K562 (cell line): Measurements from ENCODE around the gene C1orf167. TPM values are rescaled to one million over a fixed set of nuclear protein-coding genes. Genes with fewer than 3 reads are reported as not detected.

Source experiments
- ARNT ChIP-seq, 2 experiments: fragments of 450-650 bp; IDR thresholded peaks; 2 replicates each; pipeline ENCODE4 v1.6.1; 2016; ENCODE audit warnings: mild to moderate bottlenecking in 1 of 2
- CBX1 ChIP-seq: sonication (generic); IDR thresholded peaks from 2 replicates; pipeline ENCODE4 v1.6.1; 2016; ENCODE audit warnings: antibody characterized with exemption, low read depth, mild to moderate bottlenecking
- CGGBP1 ChIP-seq: fragments of 250-450 bp; sonication (Bioruptor Pico); IDR thresholded peaks from 2 replicates; pipeline ENCODE4 v1.9.0; 2021; ENCODE audit warnings: mild to moderate bottlenecking
- CHD4 ChIP-seq: fragments of 200-600 bp; sonication (generic); IDR thresholded peaks from 3 replicates; pipeline ENCODE4 v1.6.1; 2012; ENCODE audit warnings: low read depth, mild to moderate bottlenecking, mixed read lengths, low read length, inconsistent platforms; ENCODE audit not compliant: insufficient read depth, insufficient replicate concordance, poor library complexity, severe bottlenecking
- ESRRA ChIP-seq: fragments of 450-650 bp; IDR thresholded peaks from 2 replicates; pipeline ENCODE4 v1.6.1; 2014; ENCODE audit warnings: low read depth, mild to moderate bottlenecking, moderate library complexity, borderline replicate concordance
- HDAC1 ChIP-seq, 2 experiments: fragments of 450-650 bp; IDR thresholded peaks; 2 replicates each; pipeline ENCODE4 v1.6.1; 2016 to 2017; ENCODE audit warnings: inconsistent platforms in 1 of 2, mild to moderate bottlenecking in 1 of 2, moderate library complexity in 1 of 2
- HNRNPUL1 ChIP-seq: fragments of 200-400 bp; formaldehyde crosslinking; IDR thresholded peaks from 2 replicates; pipeline ENCODE4 v1.6.1; 2017; ENCODE audit warnings: low read length
- KDM1A ChIP-seq, 2 experiments: fragments of 450-650 bp; IDR thresholded peaks; 2 replicates each; pipeline ENCODE4 v1.6.1; 2016; ENCODE audit warnings: mild to moderate bottlenecking in 2 of 2
- NFIC ChIP-seq: fragments of 450-650 bp; IDR thresholded peaks from 2 replicates; pipeline ENCODE4 v1.6.1; 2017; ENCODE audit warnings: mild to moderate bottlenecking, inconsistent platforms
- PHF21A ChIP-seq: fragments of 450-650 bp; IDR thresholded peaks from 2 replicates; pipeline ENCODE4 v1.6.1; 2017; ENCODE audit warnings: low read depth, borderline replicate concordance
- ZBTB40 ChIP-seq, 2 experiments: fragments of 450-650 bp in 1 of 2; sonication (generic) in 1 of 2; formaldehyde crosslinking in 1 of 2; IDR thresholded peaks; 2 replicates each; pipeline versions ENCODE4 v1.7.1 to v1.9.0; 2016 to 2022; ENCODE audit warnings: inconsistent platforms in 1 of 2, mild to moderate bottlenecking in 1 of 2, missing genetic modification reagents in 1 of 2
- ZBTB8A ChIP-seq: fragments of 450-650 bp; IDR thresholded peaks from 2 replicates; pipeline ENCODE4 v1.6.1; 2018; ENCODE audit warnings: mild to moderate bottlenecking, moderate library complexity; ENCODE audit not compliant: partially characterized antibody
- ZHX1 ChIP-seq: fragments of 150-350 bp; conservative IDR thresholded peaks from 2 replicates; pipeline ENCODE4 v1.6.1; 2014; ENCODE audit warnings: low read length
- ZNF436 ChIP-seq: fragments of 250-450, 450-650 bp; sonication (Bioruptor Pico); formaldehyde crosslinking; IDR thresholded peaks from 2 replicates; pipeline ENCODE4 v1.7.0; 2020; ENCODE audit warnings: mild to moderate bottlenecking
- ZNF766 ChIP-seq: fragments of 200-800 bp; sonication (Bioruptor generic); conservative IDR thresholded peaks from 2 replicates; pipeline ENCODE4 v1.6.1; 2016; ENCODE audit warnings: missing genetic modification characterization, missing compliant biosample characterization
- ZSCAN32 ChIP-seq: fragments of 450-650 bp; formaldehyde crosslinking; IDR thresholded peaks from 2 replicates; pipeline ENCODE4 v1.4.0; 2020; ENCODE audit warnings: mild to moderate bottlenecking, moderate library complexity
- polyA plus RNA-seq, 8 experiments: library from polyadenylated mRNA; depleted of rRNA in 4 of 8; stranded (reverse) in 5 of 8; unstranded in 3 of 8; fragments of >200 nt; fragmentation: Nextera tagmentation in 2 of 8; fragmentation: Illumina TruSeq in 1 of 8; extraction: Ambion mirVana in 2 of 8; extraction: Trizol in 1 of 8; gene quantifications; 2 replicates each; pipeline versions ENCODE4 v1.2.1 to v1.2.3, GENCODE V29; 2011 to 2014; ENCODE audit warnings: inconsistent platforms in 1 of 8, missing spikeins in 1 of 8
- total RNA-seq, 7 experiments: library from RNA; depleted of rRNA in 6 of 7; stranded (reverse); fragments of >200 nt in 6 of 7; fragmentation: Illumina TruSeq in 2 of 7; extraction: Trizol in 2 of 7; gene quantifications; 2 replicates each; pipeline versions ENCODE4 v1.2.1 to v1.2.3, GENCODE V29; 2011 to 2021; ENCODE audit warnings: low replicate concordance in 1 of 7

C1orf167 gene
- total and polyA plus RNA-seq, 9 of the 15 experiments (the other 6 are each of a cell fraction or from before 2014, with no cell fraction given) = 0.22 to 0.86 (median 0.31) TPM; not detected in 2

- no peak for TF ChIP-seq ZHX1
- peak; percentile 89 for TF ChIP-seq CHD4
- no peak for TF ChIP-seq ZNF766 (CRISPR knock-in tag)
- no peak for TF ChIP-seq ZBTB40 (IDR thresholded peaks at IDR 0.05)
- no peak for TF ChIP-seq ZBTB40 (CRISPR knock-in tag; IDR thresholded peaks at IDR 0.05)
- TF ChIP-seq CBX1 = 0 out of 2 replicates have a peak, but pooled peaks have one; percentile 81
- TF ChIP-seq ESRRA = 0 out of 2 replicates have a peak, but pooled peaks have one; percentile 44
- TF ChIP-seq CGGBP1 (CRISPR knock-in tag) = no peak
- no peak for TF ChIP-seq HNRNPUL1
- TF ChIP-seq ZBTB8A = no peak
- TF ChIP-seq PHF21A = no peak
- TF ChIP-seq ZSCAN32 (CRISPR knock-in tag) = no peak
- peak; percentile 86 to 92 for TF ChIP-seq KDM1A (IDR thresholded peaks at IDR 0.05)
- TF ChIP-seq ARNT (IDR thresholded peaks at IDR 0.05) = no peak
- no peak for TF ChIP-seq ZNF436 (CRISPR knock-in tag)
- no peak for TF ChIP-seq NFIC
- TF ChIP-seq HDAC1 (IDR thresholded peaks at IDR 0.05) = peak in 1 of 2 experiments; percentile 13; a peak in 1 of 4 replicates
Observed at GRCh38 chr1:11780380-11781147, 18.6 kb downstream of the C1orf167 start (continued).
